ENCODE results near the gene THYN1.
"Not testable (repeated sequence)": the region's sequence is repeated elsewhere in the genome, so short reads cannot be mapped to it uniquely, and the experiment has no call there.

Gene THYN1

DNA sequence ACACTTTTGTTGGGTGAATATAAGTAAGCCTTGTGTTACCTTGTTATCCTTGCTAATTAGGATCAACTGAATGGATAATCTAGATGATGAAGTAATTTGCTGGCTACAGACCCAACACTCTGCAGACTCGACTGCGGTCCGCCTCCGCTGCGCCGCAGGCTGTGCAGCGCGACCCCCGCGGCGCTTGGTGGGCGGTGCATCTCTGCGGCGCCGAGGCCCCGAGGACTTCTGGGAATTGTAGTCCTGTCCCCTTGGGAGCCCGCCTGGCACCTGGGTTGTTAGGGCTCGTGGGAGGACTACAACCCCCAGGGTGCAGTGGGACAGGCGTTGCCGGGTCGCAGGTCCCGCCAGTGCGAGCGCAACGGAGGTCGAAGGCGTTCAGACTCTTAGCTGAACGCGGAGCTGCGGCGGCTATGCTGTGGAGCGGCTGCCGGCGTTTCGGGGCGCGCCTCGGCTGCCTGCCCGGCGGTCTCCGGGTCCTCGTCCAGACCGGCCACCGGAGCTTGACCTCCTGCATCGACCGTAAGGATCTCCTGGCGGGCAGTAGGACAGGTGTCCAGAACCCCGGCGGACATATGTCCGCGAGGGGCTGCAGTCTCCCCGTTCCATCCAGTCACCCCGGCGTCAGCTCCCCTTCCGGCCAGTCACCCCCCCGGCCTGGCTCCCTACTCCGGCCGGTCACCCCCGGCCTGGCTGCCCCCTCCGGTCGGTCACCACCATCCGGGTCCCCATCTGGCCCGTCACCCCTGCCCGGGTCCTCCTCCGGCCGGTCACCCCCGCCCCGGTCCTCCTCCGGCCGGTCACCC lies at the start of gene THYN1, which contains the start of gene ACAD8:
TSS of gene THYN1 (minus strand) at position 165 of the 806 bp plus-strand sequence. CDS start 470 bp downstream, outside the sequence.
TSS of gene ACAD8 (plus strand) at position 381 of the 806 bp plus-strand sequence. CDS start at position 414, 33 bp downstream.
- peak; percentile 99 for DNase-seq

DNA sequence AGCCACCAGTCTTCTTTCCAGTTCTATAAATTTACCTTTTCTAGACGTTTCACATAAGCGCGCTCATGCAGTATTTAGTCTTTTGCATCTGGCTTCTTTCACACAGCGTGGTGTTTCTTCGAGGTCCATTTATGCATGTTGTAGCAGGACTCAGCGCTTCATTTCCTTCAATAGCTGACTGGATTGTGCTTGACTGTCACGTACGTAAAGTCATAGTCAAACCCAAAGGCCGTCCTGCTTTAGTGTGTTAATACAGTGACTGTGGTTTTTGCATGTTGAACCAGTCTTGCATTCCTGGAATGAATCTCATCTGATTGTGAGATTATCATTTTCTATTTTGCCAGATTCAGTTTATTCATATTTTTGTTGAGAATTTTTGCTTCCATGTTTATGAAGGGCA lies 41.5 kb upstream of the THYN1 start:
- no peak for DNase-seq

DNA sequence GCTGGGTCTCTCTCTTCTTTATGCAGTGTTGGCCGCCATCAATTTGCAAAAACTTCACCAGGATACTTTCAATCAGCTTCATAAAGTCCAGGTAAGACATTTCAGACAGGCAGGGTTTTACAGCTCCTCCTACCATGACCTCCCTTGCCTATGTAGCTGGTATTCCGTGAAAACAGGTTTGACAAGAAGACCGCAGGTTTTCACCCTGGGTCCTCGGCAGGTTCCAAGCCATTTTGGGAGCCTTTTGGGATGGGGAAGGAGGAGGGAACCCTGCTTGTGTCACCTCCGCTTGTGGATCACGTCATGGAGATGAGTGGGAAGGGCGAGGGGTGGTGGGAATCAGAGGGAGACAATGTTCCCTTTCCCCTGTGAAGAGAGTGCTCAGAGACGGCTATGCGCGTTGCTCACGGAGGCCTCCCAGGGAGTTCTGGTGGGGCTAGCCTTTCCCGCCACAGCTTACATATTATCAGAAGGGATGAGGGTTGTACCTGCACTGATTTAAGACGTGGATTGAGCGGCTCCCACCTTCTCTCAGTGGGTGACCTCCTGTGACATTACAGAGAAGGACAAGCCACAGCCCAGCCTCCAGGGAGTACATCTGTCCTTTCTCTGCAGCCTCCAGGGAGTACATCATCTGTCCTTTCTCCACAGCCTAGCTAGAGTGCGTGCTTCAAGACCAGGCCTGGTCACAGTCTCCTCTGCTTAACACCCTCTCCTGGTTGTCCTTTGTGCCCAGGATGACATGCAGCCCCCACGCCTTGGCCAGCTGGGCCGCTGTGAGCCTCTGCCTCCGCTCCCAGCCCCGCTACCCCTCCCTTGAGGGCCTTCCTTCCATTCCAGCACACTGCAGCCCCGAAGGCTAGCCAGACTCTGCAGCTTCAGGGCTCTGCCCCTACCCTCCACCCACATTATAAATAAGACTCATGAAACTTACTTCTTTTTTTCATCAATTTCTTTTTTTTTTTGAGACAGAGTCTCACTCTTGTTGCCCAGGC lies 40.3 kb upstream of the THYN1 start:
- DNase-seq = no peak

DNA sequence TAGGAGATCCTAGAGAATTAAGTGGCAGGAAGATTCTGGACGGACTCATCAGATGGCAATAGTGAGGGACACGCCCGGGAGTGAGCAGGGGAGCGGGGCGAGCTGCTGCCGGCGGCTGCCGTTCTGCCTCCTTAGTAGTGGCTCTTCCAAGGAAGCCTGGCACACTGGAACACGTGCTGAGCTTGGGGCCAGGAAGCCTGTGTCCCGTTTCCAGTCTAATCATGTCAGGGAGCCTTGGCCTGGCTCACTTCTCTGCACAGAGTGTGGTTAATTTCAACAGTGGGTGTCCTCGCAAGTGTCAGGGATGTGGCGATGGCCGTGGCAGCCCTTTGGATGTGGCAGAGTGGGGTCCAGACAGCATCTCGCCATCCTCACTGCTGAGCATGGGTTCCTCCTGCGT lies 39.5 kb upstream of the THYN1 start:
- DNase-seq = no peak

- no peak for DNase-seq
These were observed 38.0 kb upstream of the THYN1 start for GRCh38 chr11:134291196-134291595.

DNA sequence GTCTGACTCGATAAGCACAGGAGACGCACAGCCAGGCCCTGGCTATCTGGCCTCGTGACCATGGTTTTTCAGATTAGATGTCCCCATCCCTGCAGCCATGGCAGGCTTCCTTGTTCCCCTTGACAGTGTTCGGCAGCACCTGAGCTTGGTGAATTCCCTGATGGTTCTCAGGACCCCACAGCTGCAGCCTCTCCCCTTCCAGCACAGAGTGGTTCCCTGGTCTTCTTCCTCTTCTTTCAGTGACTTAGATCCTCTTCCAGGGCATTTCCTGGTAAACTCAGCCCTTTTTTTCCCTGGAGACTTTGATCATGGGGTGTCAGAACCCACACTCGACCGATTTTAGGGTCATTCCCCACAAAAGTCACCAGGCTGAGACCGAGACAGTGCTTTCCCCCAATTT lies 37.5 kb upstream of the THYN1 start:
- no peak for DNase-seq

- no peak for DNase-seq
These were observed 36.6 kb upstream of the THYN1 start for GRCh38 chr11:134289789-134290188.

- DNase-seq = no peak
These were observed 36.0 kb upstream of the THYN1 start for GRCh38 chr11:134289167-134289566.

GRCh38 chr11:134288486-134288885 lies 35.3 kb upstream of the THYN1 start:
- no peak for DNase-seq

- DNase-seq = no peak
These were observed 34.4 kb upstream of the THYN1 start for GRCh38 chr11:134287561-134287960.

- DNase-seq = not testable (repeated sequence)
These were observed 31.2 kb upstream of the THYN1 start for GRCh38 chr11:134284349-134284748.

DNA sequence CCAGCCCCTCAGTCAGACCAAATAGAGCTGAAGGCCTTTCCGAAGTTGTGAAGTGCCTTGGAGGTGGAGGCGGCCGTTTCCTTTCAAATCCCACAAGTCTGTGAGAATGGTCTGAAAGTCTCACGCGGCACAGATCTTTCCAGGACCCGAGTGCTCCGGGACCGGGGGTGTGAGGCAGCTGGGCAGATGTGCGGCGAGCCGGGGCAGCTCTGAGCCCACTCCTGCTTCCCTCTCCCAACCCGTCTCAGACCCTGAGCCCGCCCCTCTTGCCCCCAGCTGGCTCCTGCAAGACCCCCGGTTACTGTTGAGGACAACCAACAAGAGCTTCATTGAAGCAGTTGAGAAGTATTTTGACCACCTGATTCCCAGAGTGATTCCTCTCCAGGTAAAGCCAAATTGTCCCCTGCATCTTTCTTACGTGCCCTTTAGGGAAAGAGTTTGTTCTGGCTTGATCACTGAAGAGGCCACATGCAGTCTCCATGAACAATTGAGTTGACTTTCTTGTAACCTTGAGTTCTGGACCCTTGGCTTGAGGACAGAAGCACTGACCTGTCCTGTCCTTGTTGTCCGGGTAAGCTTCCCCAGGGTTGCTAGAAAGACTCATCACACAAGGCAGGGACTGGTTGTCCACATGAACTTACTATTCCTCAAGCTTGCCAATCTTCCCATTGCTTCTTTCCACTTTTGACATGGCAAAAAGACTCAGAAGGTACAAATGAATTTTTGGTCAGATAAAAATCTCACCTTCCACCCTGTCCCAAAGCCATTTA lies 30.5 kb upstream of the THYN1 start:
- DNase-seq = no peak

GRCh38 chr11:134282121-134283045 lies 29.2 kb upstream of the THYN1 start:
- DNase-seq = no peak

DNA sequence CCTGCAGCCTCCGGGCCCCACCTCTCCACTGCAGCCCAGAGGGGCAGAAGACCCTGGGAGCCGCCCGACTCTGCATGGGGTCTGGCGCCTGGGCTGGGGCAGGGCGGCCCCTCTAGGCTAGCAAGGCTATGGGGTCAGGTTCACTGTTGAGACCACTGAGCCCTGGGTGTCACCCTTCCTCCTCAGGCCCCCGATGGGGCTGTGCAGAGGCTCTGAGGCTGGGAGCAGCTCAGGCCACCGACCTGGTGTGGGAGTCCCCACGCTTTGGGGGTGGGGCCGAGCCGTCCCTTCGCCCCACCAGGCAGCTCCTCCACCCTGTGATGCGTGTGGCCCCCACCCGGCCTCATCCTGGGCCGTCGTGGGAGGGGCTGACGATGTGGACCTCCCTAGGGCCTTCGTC lies 28.5 kb upstream of the THYN1 start:
- DNase-seq = not testable (repeated sequence)

GRCh38 chr11:134278356-134278755 lies 25.2 kb upstream of the THYN1 start:
- DNase-seq = no peak

- DNase-seq = no peak
These were observed 24.2 kb upstream of the THYN1 start for GRCh38 chr11:134277183-134278001.

GRCh38 chr11:134276396-134277182 lies 23.4 kb upstream of the THYN1 start:
- DNase-seq = no peak

DNA sequence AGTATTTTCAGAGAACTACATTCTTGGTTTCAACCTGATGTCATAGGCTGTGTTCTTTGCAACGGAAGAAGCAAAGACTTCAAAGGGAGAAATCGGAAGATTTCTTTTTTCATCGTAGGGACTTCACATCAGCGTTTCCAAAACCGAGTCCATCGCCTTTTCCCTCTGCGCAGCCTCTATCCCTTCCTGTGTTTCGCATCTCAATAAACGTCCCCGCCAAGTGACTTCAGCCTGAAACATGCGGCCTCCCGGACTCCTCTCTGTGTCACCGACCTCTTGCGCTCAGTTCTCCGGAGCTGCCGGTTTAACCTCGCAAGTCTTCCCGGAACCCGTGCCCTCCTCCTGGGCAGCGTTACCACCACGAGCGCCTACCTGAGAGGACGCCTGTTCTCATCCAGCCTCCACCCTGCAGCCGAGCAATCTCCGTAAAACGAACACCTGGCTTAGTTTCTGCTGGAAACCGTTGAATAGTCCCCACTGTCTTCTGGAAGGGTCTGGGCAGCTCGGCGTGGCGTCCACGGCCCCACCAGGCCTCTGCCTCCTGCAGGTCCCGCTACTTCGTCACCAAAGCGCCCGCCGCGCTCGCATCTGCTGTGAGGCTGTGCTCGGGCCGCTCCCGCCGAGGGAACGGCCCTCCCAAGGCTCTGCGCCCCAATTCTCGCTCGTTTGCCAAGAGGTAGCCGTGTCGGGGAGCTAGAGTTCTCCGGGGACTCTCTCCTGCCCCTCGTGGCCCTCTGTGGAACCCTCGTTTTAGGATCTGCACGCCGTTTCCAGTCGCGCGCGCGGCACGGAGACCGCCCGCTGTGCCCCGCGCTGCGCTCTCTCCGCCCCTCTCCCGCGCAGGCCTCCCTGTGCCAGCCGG lies 22.6 kb upstream of the THYN1 start, which contains the start of gene GLB1L3:
TSS of gene GLB1L3 (plus strand) at position 846 of the 862 bp plus-strand sequence. CDS start 362 bp downstream, outside the sequence.
- DNase-seq = peak; percentile 78

DNA sequence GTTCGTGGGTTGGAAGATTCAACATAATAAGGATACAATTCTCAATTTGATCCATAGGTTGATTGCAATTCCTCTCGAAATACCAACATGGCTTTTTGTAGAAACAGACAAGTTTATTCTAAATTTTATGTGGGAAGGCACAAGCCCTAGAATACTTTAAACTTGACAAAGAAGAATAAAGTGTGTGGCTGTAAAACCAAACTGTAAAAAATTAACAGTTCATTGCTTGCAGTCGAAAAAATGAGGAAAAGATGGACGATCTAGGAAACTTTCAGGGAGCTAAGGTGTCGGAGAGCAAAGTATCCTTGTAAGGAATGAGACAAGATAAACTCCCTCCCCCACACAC lies 22.0 kb upstream of the THYN1 start:
- DNase-seq = no peak

Measured in hematopoietic multipotent progenitor cell treated with erythropoietin and hydrocortisone succinate and interleukin-3 and kit ligand, for 4 days (in vitro differentiated cells).